Measurements from ENCODE around the gene HTT-AS. TPM values are rescaled to one million over a fixed set of nuclear protein-coding genes. Genes with fewer than 3 reads are reported as not detected.

HTT-AS gene
- total and polyA plus RNA-seq, 7 experiments from 2014 or later = not detected

- no peaks in the 10 kb centered on the region for H3K9me3 Mint-ChIP-seq
- peaks cover 13 to 31% (median 26%) of the 10 kb centered on the region in 7 donors for H3K4me1 Mint-ChIP-seq
- intact Hi-C loops (cut with micrococcal nuclease) = loop anchor here (1.0 to 10.0 kb wide), 18 partner anchors 26 to 1493 kb away; partner anchors contain the start of genes CFAP99 (in 2 of the 2), GRK4 (in 2 of the 2), HAUS3 (in 2 of the 2) and NOP14 (in 2 of the 2)
- Histone ChIP-seq H3K4me1 (ENCODE audit: control insufficient read depth in 2 of 2, insufficient read depth in 2 of 2, low read length in 2 of 2) (peaks cover 10 to 16% of the 10 kb centered on the region in 2 donors), H3K27ac (ENCODE audit: low read depth, low read length) (peak overlapping the region; percentile 74), H3K27me3 (ENCODE audit: control insufficient read depth in 2 of 2, insufficient read depth in 2 of 2, low read length in 2 of 2) (no peaks in the 10 kb centered on the region), H3K36me3 (ENCODE audit: control insufficient read depth in 2 of 3, insufficient read depth in 3 of 3, low read length in 3 of 3) (no peaks in the 10 kb centered on the region), H3K9me3 (ENCODE audit: control insufficient read depth in 2 of 3, low read length in 3 of 3) (no peaks in the 10 kb centered on the region), H3K4me3 (ENCODE audit: low read length) (peak overlapping the region; percentile 71)
- H3K27ac Mint-ChIP-seq = peak overlapping the region in 2 of 9 donors; percentile 19 to 94
- ChIA-PET CTCF (interaction anchor here (0.6 kb wide), 1 partner anchor 537 kb away, joined by 3 read pairs; no protein-coding TSS in a partner anchor), POLR2A (interaction anchor here (0.6 to 3.0 kb wide), 4 partner anchors 24 to 110 kb away, joined by 3 to 9 read pairs (median 4); partner anchors contain the start of genes GRK4 and NOP14)
- H3K36me3 Mint-ChIP-seq = peaks cover 0 to 4% (median 0%) of the 10 kb centered on the region in 5 donors
- peak overlapping the region in 9 of 10 donors; percentile 5 to 94 (median 85) for H3K4me3 Mint-ChIP-seq
- DNase-seq = peak in 3 of 9 donors; percentile 3 to 5 (median 4)
- ATAC-seq = no peak
- H3K27me3 Mint-ChIP-seq = no peaks in the 10 kb centered on the region
These were observed 920 bp downstream of the HTT-AS start for GRCh38 chr4:3073158-3074077.

- no peak for ATAC-seq
- intact Hi-C loops (cut with micrococcal nuclease) = loop anchor here (5.0 to 10.0 kb wide), 4 partner anchors 35 to 1280 kb away; partner anchors contain the start of genes ADD1 (in 1 of the 2), CFAP99 (in 1 of the 2), FGFR3 (in 1 of the 2) and ZFYVE28 (in 1 of the 2)
- Mint-ChIP-seq H3K9me3 (peaks cover 0 to 1% (median 0%) of the 10 kb centered on the region in 11 donors), H3K27ac (peak overlapping the region in 3 of 9 donors; percentile 36 to 55 (median 48)), H3K4me1 (peaks cover 12 to 17% (median 15%) of the 10 kb centered on the region in 7 donors), H3K4me3 (peak overlapping the region in 4 of 10 donors; percentile 14 to 47 (median 42)), H3K27me3 (no peaks in the 10 kb centered on the region), H3K36me3 (peaks cover 0 to 2% (median 0%) of the 10 kb centered on the region in 5 donors)
- H3K4me1 ChIP-seq (ENCODE audit: control insufficient read depth in 2 of 2, insufficient read depth in 2 of 2, low read length in 2 of 2) = peaks cover 10 to 12% of the 10 kb centered on the region in 2 donors
- ChIA-PET POLR2A (interaction anchor here (3.0 kb wide), 1 partner anchor 30 kb away, joined by 9 read pairs; no protein-coding TSS in a partner anchor), CTCF (no interaction called here)
- DNase-seq = no peak
- H3K27ac ChIP-seq (ENCODE audit: low read depth, low read length) = no peak overlapping the region
- no peaks in the 10 kb centered on the region for H3K36me3 ChIP-seq (ENCODE audit: control insufficient read depth in 2 of 3, insufficient read depth in 3 of 3, low read length in 3 of 3)
- H3K27me3 ChIP-seq (ENCODE audit: control insufficient read depth in 2 of 2, insufficient read depth in 2 of 2, low read length in 2 of 2) = no peaks in the 10 kb centered on the region
- H3K4me3 ChIP-seq (ENCODE audit: low read length) = no peak overlapping the region
- H3K9me3 ChIP-seq (ENCODE audit: control insufficient read depth in 2 of 3, low read length in 3 of 3) = no peaks in the 10 kb centered on the region
These were observed 2.5 kb downstream of the HTT-AS start for GRCh38 chr4:3071811-3072210.

- Histone ChIP-seq H3K27me3 (ENCODE audit: control insufficient read depth in 2 of 2, insufficient read depth in 2 of 2, low read length in 2 of 2) (no peaks in the 10 kb centered on the region), H3K9me3 (ENCODE audit: control insufficient read depth in 2 of 3, low read length in 3 of 3) (no peaks in the 10 kb centered on the region), H3K36me3 (ENCODE audit: control insufficient read depth in 2 of 3, insufficient read depth in 3 of 3, low read length in 3 of 3) (no peaks in the 10 kb centered on the region), H3K4me3 (ENCODE audit: low read length) (no peak overlapping the region), H3K27ac (ENCODE audit: low read depth, low read length) (no peak overlapping the region), H3K4me1 (ENCODE audit: control insufficient read depth in 2 of 2, insufficient read depth in 2 of 2, low read length in 2 of 2) (peaks cover 7 to 10% of the 10 kb centered on the region in 2 donors)
- Mint-ChIP-seq H3K36me3 (peaks cover 0 to 7% (median 0%) of the 10 kb centered on the region in 5 donors), H3K9me3 (peaks cover 0 to 5% (median 0%) of the 10 kb centered on the region in 11 donors), H3K4me1 (peaks cover 6 to 8% (median 8%) of the 10 kb centered on the region in 7 donors), H3K27me3 (peaks cover 0 to 2% (median 0%) of the 10 kb centered on the region in 5 donors), H3K4me3 (peak overlapping the region in 1 of 10 donors; percentile 38), H3K27ac (peak overlapping the region in 1 of 9 donors; percentile 61)
- ChIA-PET CTCF (interaction anchor here (0.6 kb wide), 2 partner anchors 15 to 36 kb away, joined by 3 read pairs; no protein-coding TSS in a partner anchor), POLR2A (interaction anchor here (3.0 kb wide), 1 partner anchor 29 kb away, joined by 9 read pairs; no protein-coding TSS in a partner anchor)
- ATAC-seq = no peak
- intact Hi-C loops (cut with micrococcal nuclease) = loop anchor here (5.0 to 10.0 kb wide), 4 partner anchors 34 to 1279 kb away; partner anchors contain the start of genes ADD1 (in 1 of the 2), CFAP99 (in 1 of the 2), FGFR3 (in 1 of the 2) and ZFYVE28 (in 1 of the 2)
- DNase-seq = no peak
These were observed 3.4 kb downstream of the HTT-AS start for GRCh38 chr4:3070709-3071500.

GRCh38 chr4:3069661-3070199 lies 4.6 kb downstream of the HTT-AS start:
- no peaks in the 10 kb centered on the region for H3K4me1 Mint-ChIP-seq
- intact Hi-C loops (cut with micrococcal nuclease) = loop anchor here (5.0 to 10.0 kb wide), 4 partner anchors 32 to 1277 kb away; partner anchors contain the start of genes ADD1 (in 1 of the 2), CFAP99 (in 1 of the 2), FGFR3 (in 1 of the 2) and ZFYVE28 (in 1 of the 2)
- Histone ChIP-seq H3K27me3 (ENCODE audit: control insufficient read depth in 2 of 2, insufficient read depth in 2 of 2, low read length in 2 of 2) (no peaks in the 10 kb centered on the region), H3K9me3 (ENCODE audit: control insufficient read depth in 2 of 3, low read length in 3 of 3) (no peaks in the 10 kb centered on the region), H3K36me3 (ENCODE audit: control insufficient read depth in 2 of 3, insufficient read depth in 3 of 3, low read length in 3 of 3) (no peaks in the 10 kb centered on the region), H3K4me3 (ENCODE audit: low read length) (no peak overlapping the region), H3K4me1 (ENCODE audit: control insufficient read depth in 2 of 2, insufficient read depth in 2 of 2, low read length in 2 of 2) (peaks cover 3 to 6% of the 10 kb centered on the region in 2 donors), H3K27ac (ENCODE audit: low read depth, low read length) (no peak overlapping the region)
- peaks cover 0 to 9% (median 0%) of the 10 kb centered on the region in 11 donors for H3K9me3 Mint-ChIP-seq
- DNase-seq (no peak), ATAC-seq (no peak)
- peaks cover 0 to 12% (median 0%) of the 10 kb centered on the region in 5 donors for H3K36me3 Mint-ChIP-seq
- H3K4me3 Mint-ChIP-seq = no peak overlapping the region
- ChIA-PET CTCF (no interaction called here), POLR2A (no interaction called here)
- H3K27me3 Mint-ChIP-seq = peaks cover 0 to 4% (median 0%) of the 10 kb centered on the region in 5 donors
- peak overlapping the region in 2 of 9 donors; percentile 61 to 67 for H3K27ac Mint-ChIP-seq

- POLR2A ChIA-PET = no interaction called here
- peaks cover 0 to 4% (median 0%) of the 10 kb centered on the region in 5 donors for H3K27me3 Mint-ChIP-seq
- CTCF ChIA-PET = no interaction called here
- H3K9me3 ChIP-seq (ENCODE audit: control insufficient read depth in 2 of 3, low read length in 3 of 3) = no peaks in the 10 kb centered on the region
- H3K9me3 Mint-ChIP-seq = peaks cover 0 to 9% (median 0%) of the 10 kb centered on the region in 11 donors
- no peaks in the 10 kb centered on the region for H3K4me1 ChIP-seq (ENCODE audit: control insufficient read depth in 2 of 2, insufficient read depth in 2 of 2, low read length in 2 of 2)
- peaks cover 0 to 3% (median 0%) of the 10 kb centered on the region in 7 donors for H3K4me1 Mint-ChIP-seq
- DNase-seq (no peak), ATAC-seq (no peak)
- H3K4me3 ChIP-seq (ENCODE audit: low read length) = no peak overlapping the region
- H3K27ac Mint-ChIP-seq = no peak overlapping the region
- no peaks in the 10 kb centered on the region for H3K36me3 ChIP-seq (ENCODE audit: control insufficient read depth in 2 of 3, insufficient read depth in 3 of 3, low read length in 3 of 3)
- peaks cover 0 to 17% (median 0%) of the 10 kb centered on the region in 5 donors for H3K36me3 Mint-ChIP-seq
- H3K27ac ChIP-seq (ENCODE audit: low read depth, low read length) = no peak overlapping the region
- intact Hi-C loops (cut with micrococcal nuclease) = no loop called here
- no peak overlapping the region for H3K4me3 Mint-ChIP-seq
- no peaks in the 10 kb centered on the region for H3K27me3 ChIP-seq (ENCODE audit: control insufficient read depth in 2 of 2, insufficient read depth in 2 of 2, low read length in 2 of 2)
These were observed 6.8 kb downstream of the HTT-AS start for GRCh38 chr4:3067473-3068001.
